ENCODE data around the gene SART3.
"Not testable (repeated sequence)": the region's sequence is repeated elsewhere in the genome, so short reads cannot be mapped to it uniquely, and the experiment has no call there.

The SART3 gene

DNA sequence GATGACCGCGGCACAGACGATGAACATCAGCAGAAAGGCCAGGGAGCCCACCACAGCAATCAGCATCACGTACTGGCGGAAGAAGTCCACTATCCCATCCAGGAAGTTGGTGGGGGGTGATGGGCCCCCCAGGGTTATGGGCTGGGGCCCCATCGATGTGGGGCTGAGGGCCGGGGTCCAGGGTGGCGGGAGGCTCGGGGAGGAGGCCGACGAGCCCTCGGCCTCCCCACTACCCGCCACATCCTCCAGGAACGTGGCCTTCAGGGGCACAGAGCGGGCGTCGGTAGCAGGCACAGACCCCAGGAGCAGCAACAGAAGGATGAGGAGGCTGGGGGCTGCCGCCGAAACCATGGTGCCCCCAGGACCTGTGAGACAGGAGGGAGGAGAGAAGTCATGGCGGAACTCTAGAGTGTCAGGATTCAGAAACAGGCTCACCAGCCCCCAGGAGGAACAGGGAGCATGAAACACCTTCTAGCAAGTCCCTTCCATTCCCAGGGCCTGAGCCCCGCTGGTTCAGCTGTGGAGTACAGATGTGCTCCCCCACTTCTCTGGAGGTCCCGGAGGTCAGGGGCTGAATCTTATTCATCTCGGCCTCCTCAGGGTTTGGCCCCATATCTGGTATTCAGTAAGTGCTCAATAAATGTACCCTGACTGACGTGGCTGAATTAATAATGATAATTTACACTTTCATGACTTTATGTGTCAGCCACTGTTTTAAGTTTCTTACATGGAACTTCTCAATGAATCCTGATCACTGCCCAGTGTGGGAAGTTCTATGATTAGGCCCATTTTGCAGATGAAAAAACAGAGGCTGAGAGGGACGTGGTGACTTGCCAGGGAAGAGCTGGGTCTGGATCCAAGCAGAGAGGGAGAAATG lies 31.3 kb upstream of the SART3 start:
- H2AFZ ChIP-seq (ENCODE audit: low read depth, low read length): no peak overlapping the region
- H3K36me3 ChIP-seq (ENCODE audit: insufficient read depth, low read length): no peaks in the 10 kb centered on the region
- no peak overlapping the region for H3K4me3 ChIP-seq (ENCODE audit: low read length)
- H3K9me3 ChIP-seq (ENCODE audit: low read length): no peaks in the 10 kb centered on the region
- peaks cover 8% of the 10 kb centered on the region for H3K4me1 ChIP-seq (ENCODE audit: insufficient read depth, low read length)
- no peaks in the 10 kb centered on the region for H3K27me3 ChIP-seq (ENCODE audit: insufficient read depth, low read length)

- Histone ChIP-seq H3K36me3 (ENCODE audit: insufficient read depth, low read length) (no peaks in the 10 kb centered on the region), H3K4me1 (ENCODE audit: insufficient read depth, low read length) (peaks cover 7% of the 10 kb centered on the region), H3K27me3 (ENCODE audit: insufficient read depth, low read length) (no peaks in the 10 kb centered on the region), H3K4me3 (ENCODE audit: low read length) (no peak overlapping the region), H2AFZ (ENCODE audit: low read depth, low read length) (no peak overlapping the region), H3K9me3 (ENCODE audit: low read length) (no peaks in the 10 kb centered on the region)
Observed at GRCh38 chr12:108591267-108591980, 30.5 kb upstream of the SART3 start.

- H3K9me3 ChIP-seq (ENCODE audit: low read length); H3K27me3 ChIP-seq (ENCODE audit: insufficient read depth, low read length): not testable (repeated sequence)
Observed at GRCh38 chr12:108590463-108590862, 29.5 kb upstream of the SART3 start.

DNA sequence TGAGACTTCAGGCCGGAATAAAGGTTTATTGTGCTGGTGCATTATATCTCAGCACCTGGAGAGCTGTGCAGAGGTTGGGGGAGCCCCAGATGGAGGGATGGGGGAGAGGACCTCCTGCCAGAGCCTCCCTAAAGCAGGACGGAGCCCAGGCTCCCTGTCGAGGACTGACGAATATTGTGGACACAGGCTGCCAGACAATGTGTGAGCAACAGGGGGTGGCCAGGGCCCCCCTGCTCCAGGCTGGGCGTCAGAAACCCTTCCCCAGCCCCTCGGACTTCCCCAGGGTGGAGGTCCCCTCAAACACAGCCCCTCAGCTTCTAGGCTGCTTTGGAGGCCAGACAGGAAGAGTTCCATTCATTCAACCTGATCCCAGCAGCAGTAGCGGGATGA lies 28.9 kb upstream of the SART3 start:
- no peak overlapping the region for H3K4me3 ChIP-seq (ENCODE audit: low read length)
- no peak overlapping the region for H2AFZ ChIP-seq (ENCODE audit: low read depth, low read length)
- no peaks in the 10 kb centered on the region for H3K36me3 ChIP-seq (ENCODE audit: insufficient read depth, low read length)
- H3K4me1 ChIP-seq (ENCODE audit: insufficient read depth, low read length): peaks cover 7% of the 10 kb centered on the region
- H3K27me3 ChIP-seq (ENCODE audit: insufficient read depth, low read length): no peaks in the 10 kb centered on the region
- H3K9me3 ChIP-seq (ENCODE audit: low read length): no peaks in the 10 kb centered on the region

More at GRCh38 chr12:108590463-108590862, 29.5 kb upstream of the SART3 start:
- H3K36me3 ChIP-seq (ENCODE audit: insufficient read depth, low read length); H2AFZ ChIP-seq (ENCODE audit: low read depth, low read length); H3K4me1 ChIP-seq (ENCODE audit: insufficient read depth, low read length); H3K4me3 ChIP-seq (ENCODE audit: low read length): not testable (repeated sequence)

DNA sequence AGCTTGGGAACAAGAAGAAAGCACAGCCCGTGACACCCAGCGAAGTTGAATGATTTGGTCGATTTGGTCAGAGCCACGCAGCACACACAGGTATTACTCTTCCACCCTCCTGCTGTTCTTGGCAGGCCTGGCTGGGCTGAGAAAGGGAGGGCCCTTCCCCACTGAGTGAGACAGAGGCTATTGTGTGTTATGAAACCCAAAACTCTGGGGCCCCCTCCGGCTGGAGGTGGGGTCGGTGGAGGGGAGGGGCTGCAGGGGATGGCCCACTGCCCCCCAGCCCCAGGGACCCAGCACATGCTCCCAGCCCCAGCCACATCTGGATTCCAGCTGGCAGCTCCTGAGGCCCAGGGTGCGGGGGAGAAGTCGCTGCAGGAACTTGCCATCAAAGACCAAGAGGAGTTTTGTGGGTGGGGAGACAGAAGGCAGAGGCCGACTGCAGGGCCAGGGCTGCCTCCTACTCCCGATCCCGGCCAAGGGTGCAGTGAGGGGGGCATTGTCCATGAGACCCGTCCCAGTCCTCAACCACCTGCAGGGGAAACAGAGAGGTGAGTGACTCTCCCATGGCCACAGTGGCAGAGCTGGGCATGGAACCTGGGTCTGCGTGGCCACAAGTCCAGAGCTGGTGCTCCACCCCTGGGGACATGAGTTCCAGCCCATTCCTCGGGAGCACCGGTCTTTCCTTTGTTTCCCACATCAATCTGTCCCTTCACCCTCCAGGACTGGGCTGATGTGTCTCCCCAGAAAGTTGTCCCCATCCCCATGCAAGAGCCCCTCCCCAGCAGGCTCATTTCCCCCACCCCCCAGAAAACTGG lies 28.3 kb upstream of the SART3 start:
- no peak overlapping the region for H2AFZ ChIP-seq (ENCODE audit: low read depth, low read length)
- no peaks in the 10 kb centered on the region for H3K36me3 ChIP-seq (ENCODE audit: insufficient read depth, low read length)
- H3K27me3 ChIP-seq (ENCODE audit: insufficient read depth, low read length): no peaks in the 10 kb centered on the region
- H3K9me3 ChIP-seq (ENCODE audit: low read length): no peaks in the 10 kb centered on the region
- no peak overlapping the region for H3K4me3 ChIP-seq (ENCODE audit: low read length)
- H3K4me1 ChIP-seq (ENCODE audit: insufficient read depth, low read length): peaks cover 7% of the 10 kb centered on the region

DNA sequence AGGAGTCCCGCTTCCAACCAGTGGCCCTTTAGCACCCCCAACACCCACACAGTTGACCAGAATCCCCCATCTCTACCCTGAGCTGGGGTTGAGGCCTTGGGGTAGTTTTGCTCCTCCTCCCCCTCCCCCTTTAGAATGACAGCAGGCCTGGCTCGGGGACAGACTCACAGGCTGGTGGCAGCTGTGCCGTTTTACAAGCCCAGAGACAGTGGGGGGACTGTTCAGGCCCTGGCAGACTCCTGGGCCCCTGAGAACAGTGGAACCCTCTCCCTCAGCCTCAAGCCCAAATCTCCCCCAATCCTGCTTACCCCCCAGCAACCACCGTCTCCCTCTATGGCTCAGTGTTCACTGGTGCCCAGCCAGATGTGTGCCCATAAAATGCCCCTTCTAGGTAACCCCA lies 26.9 kb upstream of the SART3 start:
- H3K4me3 ChIP-seq (ENCODE audit: low read length): no peak overlapping the region
- no peak overlapping the region for H2AFZ ChIP-seq (ENCODE audit: low read depth, low read length)
- peaks cover 7% of the 10 kb centered on the region for H3K4me1 ChIP-seq (ENCODE audit: insufficient read depth, low read length)
- no peaks in the 10 kb centered on the region for H3K27me3 ChIP-seq (ENCODE audit: insufficient read depth, low read length)
- H3K36me3 ChIP-seq (ENCODE audit: insufficient read depth, low read length): no peaks in the 10 kb centered on the region
- H3K9me3 ChIP-seq (ENCODE audit: low read length): no peaks in the 10 kb centered on the region

GRCh38 chr12:108586306-108586705 lies 25.3 kb upstream of the SART3 start:
- Histone ChIP-seq H3K4me3 (ENCODE audit: low read length) (no peak overlapping the region), H3K27me3 (ENCODE audit: insufficient read depth, low read length) (no peaks in the 10 kb centered on the region), H3K4me1 (ENCODE audit: insufficient read depth, low read length) (peaks cover 7% of the 10 kb centered on the region), H2AFZ (ENCODE audit: low read depth, low read length) (no peak overlapping the region), H3K9me3 (ENCODE audit: low read length) (no peaks in the 10 kb centered on the region), H3K36me3 (ENCODE audit: insufficient read depth, low read length) (no peaks in the 10 kb centered on the region)

DNA sequence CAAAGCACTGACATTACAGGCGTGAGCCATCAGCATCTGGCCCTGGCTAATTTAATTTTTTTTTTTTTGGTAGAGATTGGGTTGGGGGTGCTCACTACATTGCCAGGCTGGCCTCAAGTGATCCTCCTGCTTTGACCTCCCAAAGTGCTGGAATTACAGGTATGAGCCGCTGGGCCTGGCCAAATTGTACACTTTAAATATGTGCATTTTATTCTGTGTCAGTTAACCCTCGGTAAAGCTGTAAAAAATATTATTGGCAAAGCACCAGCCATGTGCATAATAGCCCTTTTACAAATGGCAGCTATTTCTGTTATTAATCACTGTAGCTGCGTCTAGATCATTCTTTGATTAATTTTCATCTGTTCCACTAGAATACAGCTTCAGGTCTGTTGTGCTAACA lies 24.9 kb upstream of the SART3 start:
- H3K9me3 ChIP-seq (ENCODE audit: low read length): no peaks in the 10 kb centered on the region
- H3K4me1 ChIP-seq (ENCODE audit: insufficient read depth, low read length): peaks cover 7% of the 10 kb centered on the region
- no peak overlapping the region for H2AFZ ChIP-seq (ENCODE audit: low read depth, low read length)
- no peaks in the 10 kb centered on the region for H3K36me3 ChIP-seq (ENCODE audit: insufficient read depth, low read length)
- H3K27me3 ChIP-seq (ENCODE audit: insufficient read depth, low read length): no peaks in the 10 kb centered on the region
- no peak overlapping the region for H3K4me3 ChIP-seq (ENCODE audit: low read length)

- H3K27me3 ChIP-seq (ENCODE audit: insufficient read depth, low read length): no peaks in the 10 kb centered on the region
- no peak overlapping the region for H2AFZ ChIP-seq (ENCODE audit: low read depth, low read length)
- H3K4me1 ChIP-seq (ENCODE audit: insufficient read depth, low read length): peaks cover 7% of the 10 kb centered on the region
- no peak overlapping the region for H3K4me3 ChIP-seq (ENCODE audit: low read length)
- H3K9me3 ChIP-seq (ENCODE audit: low read length): no peaks in the 10 kb centered on the region
- H3K36me3 ChIP-seq (ENCODE audit: insufficient read depth, low read length): no peaks in the 10 kb centered on the region
Observed at GRCh38 chr12:108584456-108585065, 23.6 kb upstream of the SART3 start.

DNA sequence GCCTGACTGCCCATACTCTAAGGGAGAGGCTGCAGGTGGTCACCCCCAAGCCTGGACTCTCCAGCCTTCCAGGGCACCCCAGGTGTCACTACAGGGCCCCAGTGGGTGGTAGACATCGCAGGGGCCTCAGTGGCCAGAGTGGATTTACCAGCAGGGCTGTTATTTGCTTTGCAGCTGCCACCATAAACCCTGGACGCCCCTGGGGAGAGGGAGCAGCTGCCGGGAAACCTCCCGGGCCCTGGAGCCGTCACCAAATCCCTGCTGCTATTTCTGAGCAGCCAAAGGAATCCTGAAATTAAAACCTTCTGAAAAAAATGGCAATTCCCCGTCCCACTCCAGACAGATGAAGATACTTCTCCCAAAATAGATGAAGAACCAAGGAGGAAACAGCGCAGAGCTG lies 23.0 kb upstream of the SART3 start:
- no peaks in the 10 kb centered on the region for H3K27me3 ChIP-seq (ENCODE audit: insufficient read depth, low read length)
- H2AFZ ChIP-seq (ENCODE audit: low read depth, low read length): no peak overlapping the region
- H3K4me1 ChIP-seq (ENCODE audit: insufficient read depth, low read length): peaks cover 3% of the 10 kb centered on the region
- H3K36me3 ChIP-seq (ENCODE audit: insufficient read depth, low read length): no peaks in the 10 kb centered on the region
- H3K4me3 ChIP-seq (ENCODE audit: low read length): no peak overlapping the region
- no peaks in the 10 kb centered on the region for H3K9me3 ChIP-seq (ENCODE audit: low read length)

GRCh38 chr12:108582978-108583770 lies 22.2 kb upstream of the SART3 start:
- H3K27me3 ChIP-seq (ENCODE audit: insufficient read depth, low read length): no peaks in the 10 kb centered on the region
- no peak overlapping the region for H3K4me3 ChIP-seq (ENCODE audit: low read length)
- H3K36me3 ChIP-seq (ENCODE audit: insufficient read depth, low read length): no peaks in the 10 kb centered on the region
- H3K9me3 ChIP-seq (ENCODE audit: low read length): peaks cover 2% of the 10 kb centered on the region
- no peaks in the 10 kb centered on the region for H3K4me1 ChIP-seq (ENCODE audit: insufficient read depth, low read length)
- H2AFZ ChIP-seq (ENCODE audit: low read depth, low read length): no peak overlapping the region

- H3K9me3 ChIP-seq (ENCODE audit: low read length): peaks cover 2% of the 10 kb centered on the region
- no peaks in the 10 kb centered on the region for H3K36me3 ChIP-seq (ENCODE audit: insufficient read depth, low read length)
- H3K4me1 ChIP-seq (ENCODE audit: insufficient read depth, low read length): no peaks in the 10 kb centered on the region
- H3K4me3 ChIP-seq (ENCODE audit: low read length): no peak overlapping the region
- no peak overlapping the region for H2AFZ ChIP-seq (ENCODE audit: low read depth, low read length)
- H3K27me3 ChIP-seq (ENCODE audit: insufficient read depth, low read length): no peaks in the 10 kb centered on the region
Observed at GRCh38 chr12:108582509-108582908, 21.5 kb upstream of the SART3 start.
